ENCODE measurements around the gene KLHDC1.
"Not testable (repeated sequence)": the region's sequence is repeated elsewhere in the genome, so short reads cannot be mapped to it uniquely, and the experiment has no call there.

The KLHDC1 gene

DNA sequence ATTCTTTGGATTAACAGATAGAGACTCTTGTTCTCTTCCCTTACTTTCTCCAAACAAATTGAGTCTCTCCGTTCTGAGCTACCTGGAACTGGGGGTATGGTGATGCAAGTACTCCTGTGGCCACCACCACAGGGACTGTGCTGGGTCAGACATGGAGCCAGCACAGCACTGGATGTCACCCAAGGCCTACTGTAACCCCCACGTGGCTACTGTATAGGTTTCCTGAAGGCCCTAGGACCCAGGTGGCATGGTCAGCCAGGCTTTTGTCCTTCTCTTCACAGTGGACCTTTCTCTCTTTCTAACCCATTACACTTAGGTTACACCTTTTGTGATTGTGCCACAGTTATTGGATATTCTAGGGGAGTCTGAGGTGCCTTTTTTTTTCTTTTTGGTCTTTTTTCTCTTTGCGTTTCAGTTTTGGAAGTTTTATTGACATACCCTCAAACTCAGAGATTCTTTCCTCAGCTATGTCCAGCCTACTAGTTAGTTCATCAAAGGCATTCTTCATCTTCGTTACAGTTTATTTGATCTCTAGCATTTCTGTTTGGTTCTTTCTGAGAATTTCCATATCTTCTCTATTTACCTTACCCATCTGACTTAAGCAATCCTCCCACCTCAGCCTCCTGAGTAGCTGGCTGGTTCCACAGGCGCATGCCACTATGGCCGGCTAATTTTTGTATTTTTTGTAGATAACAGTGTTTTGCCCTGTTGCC, 69.1 kb downstream of the KLHDC1 start:
- Mint-ChIP-seq H3K27ac (no peak overlapping the region), H3K36me3 (ENCODE audit: low read depth) (no peaks in the 10 kb centered on the region), H3K9me3 (no peaks in the 10 kb centered on the region), H3K4me3 (no peak overlapping the region), H3K4me1 (ENCODE audit: low read depth) (peaks cover 4% of the 10 kb centered on the region), H3K27me3 (ENCODE audit: low read depth) (peaks cover 9% of the 10 kb centered on the region)

- Mint-ChIP-seq H3K4me1 (ENCODE audit: low read depth) (peaks cover 20% of the 10 kb centered on the region), H3K4me3 (peak overlapping the region; percentile 96), H3K9me3 (no peaks in the 10 kb centered on the region), H3K27ac (peak overlapping the region; percentile 100), H3K36me3 (ENCODE audit: low read depth) (peaks cover 6% of the 10 kb centered on the region), H3K27me3 (ENCODE audit: low read depth) (no peaks in the 10 kb centered on the region)
Observed at GRCh38 chr14:49766839-49767238, 73.9 kb downstream of the KLHDC1 start.

- no peaks in the 10 kb centered on the region for H3K9me3 Mint-ChIP-seq
- H3K4me1 Mint-ChIP-seq (ENCODE audit: low read depth) = peaks cover 20% of the 10 kb centered on the region
- peaks cover 6% of the 10 kb centered on the region for H3K36me3 Mint-ChIP-seq (ENCODE audit: low read depth)
- H3K4me3 Mint-ChIP-seq = peak overlapping the region; percentile 96
- H3K27ac Mint-ChIP-seq = peak overlapping the region; percentile 100
- H3K27me3 Mint-ChIP-seq (ENCODE audit: low read depth) = no peaks in the 10 kb centered on the region
Observed at GRCh38 chr14:49767270-49767570, 74.3 kb downstream of the KLHDC1 start.

GRCh38 chr14:49767571-49768300, 74.8 kb downstream of the KLHDC1 start, which contains the start of gene KLHDC2:
TSS of gene KLHDC2 (plus strand) at chr14:49768153. CDS start at chr14:49768469, 316 bp downstream.
- Mint-ChIP-seq H3K27ac (peak within 1 kb of the TSS; percentile 100), H3K4me3 (peak within 1 kb of the TSS; percentile 96), H3K36me3 (ENCODE audit: low read depth) (peaks cover 6% of the 10 kb centered on the region), H3K27me3 (ENCODE audit: low read depth) (no peaks in the 10 kb centered on the region), H3K9me3 (no peaks in the 10 kb centered on the region), H3K4me1 (ENCODE audit: low read depth) (peaks cover 20% of the 10 kb centered on the region)

GRCh38 chr14:49768301-49769121, 75.6 kb downstream of the KLHDC1 start:
- Mint-ChIP-seq H3K27ac (peak overlapping the region; percentile 99), H3K9me3 (no peaks in the 10 kb centered on the region), H3K4me1 (ENCODE audit: low read depth) (peaks cover 20% of the 10 kb centered on the region), H3K27me3 (ENCODE audit: low read depth) (no peaks in the 10 kb centered on the region), H3K4me3 (peak overlapping the region; percentile 96), H3K36me3 (ENCODE audit: low read depth) (peaks cover 6% of the 10 kb centered on the region)

DNA sequence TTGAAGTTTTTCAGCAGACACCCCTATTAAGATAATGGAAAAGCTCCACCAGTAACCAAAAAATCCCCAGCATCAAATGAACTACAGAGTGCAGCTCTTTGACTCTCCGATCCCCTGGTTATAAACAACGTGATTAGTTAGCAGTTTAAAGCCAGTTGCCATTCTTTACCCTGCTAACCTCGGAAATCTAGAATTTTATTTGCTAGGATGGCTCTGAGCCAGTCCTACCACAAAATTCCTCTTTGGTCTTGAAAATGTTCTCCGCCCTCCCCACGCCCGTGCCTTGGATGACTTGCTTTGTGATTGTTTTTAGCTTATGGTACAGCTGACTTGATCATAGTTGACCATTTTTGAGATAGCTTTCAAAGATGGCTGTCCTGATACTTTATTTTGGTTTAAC, 76.3 kb downstream of the KLHDC1 start:
- Mint-ChIP-seq H3K27ac (peak overlapping the region; percentile 99), H3K4me3 (peak overlapping the region; percentile 96), H3K27me3 (ENCODE audit: low read depth) (no peaks in the 10 kb centered on the region), H3K36me3 (ENCODE audit: low read depth) (peaks cover 6% of the 10 kb centered on the region), H3K9me3 (no peaks in the 10 kb centered on the region), H3K4me1 (ENCODE audit: low read depth) (peaks cover 20% of the 10 kb centered on the region)

DNA sequence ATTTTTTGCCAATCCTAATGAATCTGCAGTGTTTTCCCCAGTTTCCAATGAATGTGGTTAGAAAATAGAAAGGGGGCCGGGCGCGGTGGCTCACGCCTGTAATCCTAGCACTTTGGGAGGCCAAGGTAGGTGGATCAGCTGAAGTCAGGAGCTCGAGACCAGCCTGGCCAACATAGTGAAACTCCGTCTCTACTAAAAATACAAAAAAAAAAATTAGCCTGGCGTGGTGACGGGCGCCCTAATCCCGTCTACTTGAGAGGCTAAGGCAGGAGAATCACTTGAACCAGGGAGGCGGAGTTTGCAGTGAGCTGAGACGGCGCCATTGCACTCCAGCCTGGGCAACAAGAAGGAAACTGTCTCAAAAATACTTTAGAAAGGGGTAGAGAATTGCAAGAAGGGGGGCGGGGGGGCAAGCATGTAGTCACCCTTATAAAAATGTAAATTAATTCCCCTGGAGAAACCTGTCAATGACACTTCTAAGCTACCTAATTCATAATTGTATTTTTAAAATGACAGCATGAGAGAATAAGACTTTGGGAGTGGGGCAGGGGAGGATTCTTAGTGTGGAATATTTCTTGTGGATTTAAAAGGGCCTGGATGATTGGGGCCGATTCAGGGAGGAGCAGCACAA, 76.8 kb downstream of the KLHDC1 start:
- H3K4me1 Mint-ChIP-seq (ENCODE audit: low read depth) = peaks cover 21% of the 10 kb centered on the region
- H3K4me3 Mint-ChIP-seq = peak overlapping the region; percentile 96
- H3K36me3 Mint-ChIP-seq (ENCODE audit: low read depth) = peaks cover 8% of the 10 kb centered on the region

DNA sequence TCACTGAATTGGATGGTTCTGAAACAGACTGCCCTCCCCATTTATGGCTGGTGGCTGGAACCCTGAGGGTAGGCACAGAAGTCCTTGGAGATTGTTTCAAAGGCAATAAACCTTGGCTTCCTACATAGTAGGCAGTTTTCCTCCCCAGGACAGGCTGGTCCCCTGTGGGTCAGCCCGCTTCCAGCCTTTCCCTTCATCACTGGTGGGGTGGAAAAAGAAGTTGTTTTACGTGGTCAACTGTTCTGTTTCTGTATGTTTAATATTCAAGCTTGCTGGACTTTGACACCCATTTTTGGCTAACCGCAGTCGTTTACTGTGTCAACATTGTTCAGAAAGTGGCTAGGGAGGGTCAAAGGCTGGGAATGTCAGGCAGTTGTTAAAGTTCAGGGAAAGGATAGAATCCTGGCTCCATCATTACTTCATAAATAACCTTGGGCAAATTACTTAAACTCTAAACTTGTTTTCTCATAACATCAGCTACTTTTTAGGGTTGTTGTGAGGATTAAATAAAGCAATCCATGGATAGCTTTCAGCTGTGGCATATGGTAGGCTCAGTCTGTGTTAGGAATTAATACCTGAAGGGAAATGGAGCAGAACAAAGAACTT, 77.4 kb downstream of the KLHDC1 start:
- Mint-ChIP-seq H3K36me3 (ENCODE audit: low read depth) (peaks cover 12% of the 10 kb centered on the region), H3K4me1 (ENCODE audit: low read depth) (peaks cover 22% of the 10 kb centered on the region), H3K27me3 (ENCODE audit: low read depth) (no peaks in the 10 kb centered on the region), H3K4me3 (peak overlapping the region; percentile 46), H3K27ac (peak overlapping the region; percentile 45), H3K9me3 (no peaks in the 10 kb centered on the region)

More for the DNA sequence above, 76.8 kb downstream of the KLHDC1 start:
- H3K9me3 Mint-ChIP-seq = no peaks in the 10 kb centered on the region
- H3K27ac Mint-ChIP-seq = peak overlapping the region; percentile 99
- H3K27me3 Mint-ChIP-seq (ENCODE audit: low read depth) = no peaks in the 10 kb centered on the region

- Mint-ChIP-seq H3K27ac (peak overlapping the region; percentile 55), H3K36me3 (ENCODE audit: low read depth) (peaks cover 17% of the 10 kb centered on the region), H3K4me1 (ENCODE audit: low read depth) (peaks cover 21% of the 10 kb centered on the region)
- H3K4me3 Mint-ChIP-seq; H3K9me3 Mint-ChIP-seq; H3K27me3 Mint-ChIP-seq (ENCODE audit: low read depth): not testable (repeated sequence)
Observed at GRCh38 chr14:49771691-49772090, 78.8 kb downstream of the KLHDC1 start.

DNA sequence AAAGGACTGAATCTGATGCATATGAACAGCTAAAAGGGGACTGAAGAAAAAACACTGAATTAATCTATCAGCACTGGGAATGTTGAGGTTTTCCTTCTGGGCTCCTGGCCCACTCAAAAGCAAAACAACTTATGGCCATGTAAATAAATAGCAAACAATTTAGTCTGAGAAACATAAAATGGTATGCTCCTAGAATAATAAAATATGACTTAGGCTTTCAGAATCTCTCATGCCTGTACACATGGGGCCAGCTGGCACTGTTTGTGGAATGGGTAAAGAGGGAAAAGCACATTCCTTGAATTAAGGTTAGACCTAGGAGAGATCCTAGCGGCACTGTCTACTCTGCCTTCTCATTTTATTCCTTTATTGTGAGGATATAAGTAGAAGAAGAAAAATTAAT, 81.2 kb downstream of the KLHDC1 start:
- H3K36me3 Mint-ChIP-seq (ENCODE audit: low read depth) = peaks cover 23% of the 10 kb centered on the region
- H3K4me1 Mint-ChIP-seq (ENCODE audit: low read depth) = peaks cover 11% of the 10 kb centered on the region
- H3K27ac Mint-ChIP-seq = no peak overlapping the region
- H3K4me3 Mint-ChIP-seq = no peak overlapping the region
- H3K27me3 Mint-ChIP-seq (ENCODE audit: low read depth) = no peaks in the 10 kb centered on the region
- H3K9me3 Mint-ChIP-seq = no peaks in the 10 kb centered on the region

GRCh38 chr14:49778421-49778820, 85.5 kb downstream of the KLHDC1 start:
- Mint-ChIP-seq H3K27me3 (ENCODE audit: low read depth) (no peaks in the 10 kb centered on the region), H3K4me1 (ENCODE audit: low read depth) (peaks cover 2% of the 10 kb centered on the region), H3K36me3 (ENCODE audit: low read depth) (peaks cover 43% of the 10 kb centered on the region), H3K4me3 (no peak overlapping the region), H3K9me3 (no peaks in the 10 kb centered on the region), H3K27ac (no peak overlapping the region)

- not testable (repeated sequence) for H3K27me3 Mint-ChIP-seq (ENCODE audit: low read depth); H3K4me3 Mint-ChIP-seq; H3K4me1 Mint-ChIP-seq (ENCODE audit: low read depth); H3K9me3 Mint-ChIP-seq; H3K27ac Mint-ChIP-seq
- peaks cover 47% of the 10 kb centered on the region for H3K36me3 Mint-ChIP-seq (ENCODE audit: low read depth)
Observed at GRCh38 chr14:49781040-49781439, 88.1 kb downstream of the KLHDC1 start.

GRCh38 chr14:49783394-49784014, 90.6 kb downstream of the KLHDC1 start:
- H3K36me3 Mint-ChIP-seq (ENCODE audit: low read depth) = peaks cover 48% of the 10 kb centered on the region
- no peaks in the 10 kb centered on the region for H3K27me3 Mint-ChIP-seq (ENCODE audit: low read depth)
- H3K27ac Mint-ChIP-seq = no peak overlapping the region
- no peaks in the 10 kb centered on the region for H3K9me3 Mint-ChIP-seq
- no peaks in the 10 kb centered on the region for H3K4me1 Mint-ChIP-seq (ENCODE audit: low read depth)
- no peak overlapping the region for H3K4me3 Mint-ChIP-seq

DNA sequence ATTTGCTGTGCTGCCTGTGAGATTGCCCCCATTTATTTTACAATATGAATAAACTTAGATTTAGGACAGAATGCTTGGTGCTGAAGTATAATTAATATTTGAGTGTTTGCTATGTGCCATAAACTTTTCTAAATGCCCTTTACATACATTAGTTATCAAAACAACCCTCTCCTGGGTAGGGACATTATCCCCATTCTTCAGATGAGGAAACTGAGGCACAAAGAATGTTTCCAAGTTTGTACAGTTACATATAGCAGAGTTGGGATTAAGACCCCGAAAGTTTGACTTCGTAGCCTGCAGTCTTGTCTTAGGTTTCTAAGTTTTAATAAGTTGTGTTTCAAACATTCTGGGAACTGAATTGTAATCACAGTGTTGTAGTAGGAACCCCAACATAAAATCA, 93.4 kb downstream of the KLHDC1 start:
- Mint-ChIP-seq H3K27me3 (ENCODE audit: low read depth) (no peaks in the 10 kb centered on the region), H3K4me3 (no peak overlapping the region), H3K9me3 (no peaks in the 10 kb centered on the region), H3K4me1 (ENCODE audit: low read depth) (peaks cover 2% of the 10 kb centered on the region), H3K27ac (no peak overlapping the region), H3K36me3 (ENCODE audit: low read depth) (peaks cover 41% of the 10 kb centered on the region)
